ENCODE measurements around the gene FERMT3.
"Not testable (repeated sequence)": the region's sequence is repeated elsewhere in the genome, so short reads cannot be mapped to it uniquely, and the experiment has no call there.

The FERMT3 gene

DNA sequence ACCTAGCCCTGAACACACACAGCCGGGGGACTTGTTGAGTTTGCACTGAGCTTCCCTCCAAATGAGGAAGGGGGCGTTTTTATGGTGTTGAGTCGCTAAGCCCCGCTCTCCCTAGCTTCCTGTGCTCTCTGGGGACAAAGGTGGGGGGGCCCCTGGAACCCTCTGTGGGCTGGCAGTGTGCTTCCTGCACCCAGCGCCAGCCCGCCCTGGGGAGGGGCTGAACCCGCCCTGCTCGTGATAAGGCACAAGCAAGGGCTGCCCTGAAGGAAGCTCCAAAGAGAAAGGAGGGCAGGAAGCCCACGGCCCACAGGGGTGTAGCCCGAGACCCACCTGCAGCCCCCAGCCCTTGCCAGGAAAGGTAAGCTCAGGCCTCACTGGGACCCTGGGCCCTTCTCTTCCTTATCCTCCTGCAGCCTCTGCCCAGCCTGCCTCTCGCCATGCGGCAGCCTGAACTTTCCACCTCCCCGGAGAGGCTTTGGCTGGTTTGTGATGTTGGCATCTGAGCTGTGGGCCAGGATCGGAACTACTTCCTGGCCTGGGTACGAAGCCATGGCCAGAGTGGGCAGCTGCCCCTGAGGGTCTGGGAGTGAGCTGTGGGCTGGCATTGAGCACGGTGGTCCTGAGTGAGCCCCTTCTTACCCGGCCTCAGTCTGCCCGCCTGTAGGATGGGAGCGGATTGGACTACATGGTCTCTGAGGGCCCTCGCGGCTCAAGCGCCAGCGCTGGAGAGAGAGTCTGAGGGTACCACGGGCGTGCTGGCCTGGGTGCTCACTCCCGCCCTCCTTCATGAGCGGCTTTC is at the start of gene FERMT3:
Gene FERMT3 (plus strand): TSS at position 265 of the 799 bp plus-strand sequence. CDS start 644 bp downstream, outside the sequence.
- TF ChIP-seq, protein P1, sequence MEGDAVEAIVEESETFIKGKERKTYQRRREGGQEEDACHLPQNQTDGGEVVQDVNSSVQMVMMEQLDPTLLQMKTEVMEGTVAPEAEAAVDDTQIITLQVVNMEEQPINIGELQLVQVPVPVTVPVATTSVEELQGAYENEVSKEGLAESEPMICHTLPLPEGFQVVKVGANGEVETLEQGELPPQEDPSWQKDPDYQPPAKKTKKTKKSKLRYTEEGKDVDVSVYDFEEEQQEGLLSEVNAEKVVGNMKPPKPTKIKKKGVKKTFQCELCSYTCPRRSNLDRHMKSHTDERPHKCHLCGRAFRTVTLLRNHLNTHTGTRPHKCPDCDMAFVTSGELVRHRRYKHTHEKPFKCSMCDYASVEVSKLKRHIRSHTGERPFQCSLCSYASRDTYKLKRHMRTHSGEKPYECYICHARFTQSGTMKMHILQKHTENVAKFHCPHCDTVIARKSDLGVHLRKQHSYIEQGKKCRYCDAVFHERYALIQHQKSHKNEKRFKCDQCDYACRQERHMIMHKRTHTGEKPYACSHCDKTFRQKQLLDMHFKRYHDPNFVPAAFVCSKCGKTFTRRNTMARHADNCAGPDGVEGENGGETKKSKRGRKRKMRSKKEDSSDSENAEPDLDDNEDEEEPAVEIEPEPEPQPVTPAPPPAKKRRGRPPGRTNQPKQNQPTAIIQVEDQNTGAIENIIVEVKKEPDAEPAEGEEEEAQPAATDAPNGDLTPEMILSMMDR (IDR thresholded peaks at IDR 0.05; ENCODE audit: insufficient read depth, low read depth, low read length, missing control alignments): no peak
- no peak within 1 kb of the TSS for H3K4me3 ChIP-seq (ENCODE audit: low read length)
- no peak for DNase-seq (ENCODE audit: low read depth)

DNA sequence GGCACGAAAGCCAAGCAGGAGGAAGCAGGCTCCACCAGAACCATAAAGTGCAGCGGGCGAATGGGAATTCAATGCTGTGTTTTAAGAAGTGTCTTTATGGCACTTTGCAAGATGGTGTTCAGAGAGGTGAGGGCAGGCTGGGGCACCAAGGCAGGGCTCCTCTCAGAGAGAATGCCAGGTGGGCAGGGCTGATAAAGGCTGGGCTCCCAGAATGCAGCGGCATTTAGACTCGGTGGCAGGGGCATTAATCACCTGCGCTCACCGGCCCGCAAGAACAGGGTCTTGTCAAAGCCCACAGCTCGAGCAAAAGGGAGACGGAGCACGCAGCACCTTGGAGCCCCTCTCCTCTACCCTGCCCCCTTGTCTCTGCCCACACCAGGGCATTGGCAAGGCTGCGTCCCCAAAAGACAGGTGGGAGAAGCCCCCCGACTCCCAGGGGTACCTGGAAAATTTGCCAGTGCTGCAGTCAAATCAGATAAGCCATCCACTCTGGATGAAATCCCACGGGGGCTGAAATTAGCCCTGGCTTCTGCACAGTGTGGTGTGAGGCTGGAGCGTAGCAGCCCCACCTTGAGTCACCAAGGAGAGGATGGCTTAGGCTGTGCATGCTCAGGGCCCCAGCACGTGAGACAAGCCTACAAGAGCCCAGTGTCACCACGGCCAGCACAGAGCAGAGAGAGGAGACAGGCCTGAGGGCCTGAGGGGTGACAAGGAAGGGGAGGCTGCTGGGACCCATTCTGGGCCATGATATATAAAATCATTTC is 48.7 kb upstream of the FERMT3 start:
- H3K4me3 ChIP-seq (ENCODE audit: low read length): no peak overlapping the region
- TF ChIP-seq, protein P1 (IDR thresholded peaks at IDR 0.05; ENCODE audit: insufficient read depth, low read depth, low read length, missing control alignments): no peak
- DNase-seq (ENCODE audit: low read depth): no peak

DNA sequence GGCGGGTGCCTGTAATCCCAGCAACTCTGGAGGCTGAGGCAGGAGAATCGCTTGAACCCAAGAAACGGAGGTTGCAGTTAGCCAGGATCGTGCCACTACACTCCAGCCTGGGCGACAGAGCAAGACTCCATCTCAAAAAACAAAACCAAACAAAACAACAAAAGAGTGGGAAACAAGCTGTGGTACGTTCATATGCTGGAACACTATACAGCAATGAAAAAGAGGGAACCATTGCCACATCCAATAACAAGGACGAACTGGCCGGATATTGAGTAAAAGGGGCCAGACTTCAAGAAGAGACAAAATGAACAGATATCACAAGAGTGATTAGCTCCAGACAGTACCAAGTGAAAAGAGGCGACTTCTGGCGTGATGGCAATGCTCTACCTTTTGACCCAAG is 45.5 kb upstream of the FERMT3 start:
- H3K4me3 ChIP-seq (ENCODE audit: low read length): no peak overlapping the region
- TF ChIP-seq, protein P1 (IDR thresholded peaks at IDR 0.05; ENCODE audit: insufficient read depth, low read depth, low read length, missing control alignments): no peak

DNA sequence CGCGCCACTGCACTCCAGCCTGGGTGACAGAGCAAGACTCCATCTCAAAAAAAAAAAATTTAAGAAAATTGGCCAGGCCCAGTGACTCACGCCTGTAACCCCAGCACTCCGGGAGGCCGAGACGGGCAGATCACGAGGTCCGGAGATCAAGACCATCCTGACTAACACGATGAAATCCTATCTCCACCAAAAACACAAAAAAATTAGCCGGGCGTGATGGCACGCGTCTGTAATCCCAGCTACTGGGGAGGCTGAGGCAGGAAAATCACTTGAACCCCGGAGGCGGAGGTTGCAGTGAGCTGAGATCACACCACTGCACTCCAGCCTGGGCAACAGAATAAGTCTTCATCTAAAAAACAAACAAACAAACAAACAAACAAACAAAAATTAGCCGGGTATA is 43.8 kb upstream of the FERMT3 start:
- DNase-seq (ENCODE audit: low read depth); H3K4me3 ChIP-seq (ENCODE audit: low read length): not testable (repeated sequence)

More for the DNA sequence above, 45.5 kb upstream of the FERMT3 start:
- DNase-seq (ENCODE audit: low read depth): no peak

DNA sequence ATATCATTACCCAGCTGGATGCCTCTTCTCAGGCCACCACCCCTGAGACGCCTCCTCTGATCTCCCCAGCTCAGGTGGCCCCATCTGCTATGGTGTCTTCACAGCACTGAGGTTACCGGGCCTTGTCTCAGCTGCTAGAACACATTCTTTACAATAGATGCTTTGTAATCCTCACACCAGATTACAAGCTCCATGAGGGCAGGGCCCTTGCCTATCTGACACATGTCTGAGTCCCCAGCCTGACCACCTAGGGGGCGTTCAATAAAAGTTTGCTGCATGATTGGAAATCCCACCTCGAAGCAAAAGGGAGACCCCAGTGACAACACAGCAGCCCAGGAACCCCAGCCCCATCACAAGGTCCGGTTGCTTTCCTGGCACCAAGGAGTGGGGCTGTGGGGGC is 42.6 kb upstream of the FERMT3 start:
- no peak for DNase-seq (ENCODE audit: low read depth)
- TF ChIP-seq, protein P1 (IDR thresholded peaks at IDR 0.05; ENCODE audit: insufficient read depth, low read depth, low read length, missing control alignments): no peak
- no peak overlapping the region for H3K4me3 ChIP-seq (ENCODE audit: low read length)

DNA sequence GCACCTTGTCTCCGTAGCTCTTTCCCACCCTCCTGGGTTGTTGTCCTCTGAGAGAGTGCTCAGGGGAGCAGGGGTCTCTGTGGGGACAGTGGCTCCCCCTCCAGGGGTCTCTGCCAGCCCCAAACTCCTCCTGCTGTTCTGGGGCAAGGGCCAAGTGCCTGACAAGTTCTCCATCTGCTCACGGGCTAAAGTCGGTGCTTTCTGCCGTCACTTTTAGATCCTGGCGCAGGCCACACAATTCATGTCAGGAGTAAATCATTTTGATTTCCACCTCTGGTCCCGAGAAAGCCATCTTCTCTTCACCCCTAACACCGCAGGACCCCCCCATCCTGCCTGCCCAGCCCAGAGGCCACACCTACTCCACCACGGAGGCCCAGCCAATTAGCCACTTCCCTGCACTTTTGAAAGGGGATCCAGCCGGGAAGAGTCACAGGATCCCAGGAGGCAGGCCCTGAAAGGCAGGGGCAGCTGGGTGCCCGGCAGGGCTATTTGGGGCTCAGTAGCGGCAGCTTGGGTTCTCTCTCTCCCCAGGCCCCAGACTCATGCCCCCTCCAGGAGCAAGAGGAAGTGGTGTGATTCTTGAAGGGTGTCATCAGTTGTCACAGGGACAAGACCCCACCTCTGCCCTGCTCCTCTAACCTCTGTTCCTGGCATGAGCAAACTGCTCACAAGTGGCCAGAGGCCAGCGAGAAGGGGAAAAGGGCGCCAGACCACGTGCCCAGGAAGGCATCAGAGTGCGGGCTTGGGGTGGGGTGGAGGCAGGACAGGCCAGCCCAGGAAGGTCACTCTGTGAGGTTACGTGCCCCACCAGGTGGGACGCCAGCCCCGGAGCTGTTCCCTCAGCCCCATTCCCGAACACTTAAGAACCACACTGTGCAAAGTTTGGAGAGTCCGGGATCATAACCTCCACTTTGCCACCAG is 41.9 kb upstream of the FERMT3 start:
- no peak for DNase-seq (ENCODE audit: low read depth)
- TF ChIP-seq, protein P1 (IDR thresholded peaks at IDR 0.05; ENCODE audit: insufficient read depth, low read depth, low read length, missing control alignments): no peak
- peak overlapping the region; percentile 56 for H3K4me3 ChIP-seq (ENCODE audit: low read length)

DNA sequence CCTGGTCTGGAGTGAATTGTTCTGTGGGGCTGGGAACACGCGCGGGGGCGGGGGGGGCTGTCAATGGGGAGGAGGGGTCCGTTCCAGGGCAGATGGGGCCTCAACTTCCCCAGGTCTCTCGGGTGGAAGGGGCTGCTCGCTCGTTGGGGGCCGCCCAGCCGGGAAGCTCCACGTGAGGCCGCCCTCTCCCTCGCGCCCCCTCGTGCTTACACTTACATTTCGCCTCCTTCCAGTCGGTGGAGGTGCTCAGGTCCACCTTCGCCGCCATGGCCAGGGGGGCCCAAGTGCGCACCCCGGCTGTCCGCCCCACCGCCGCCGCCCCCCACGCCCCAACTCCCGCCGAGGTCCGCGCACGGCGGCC is 41.1 kb upstream of the FERMT3 start:
- TF ChIP-seq, protein P1 (IDR thresholded peaks at IDR 0.05; ENCODE audit: insufficient read depth, low read depth, low read length, missing control alignments): no peak
- DNase-seq (ENCODE audit: low read depth): peak; percentile 25
- peak overlapping the region; percentile 56 for H3K4me3 ChIP-seq (ENCODE audit: low read length)
